HG02943 (cell line): Measurements from ENCODE around the gene NGF.

Source experiments
- ATAC-seq: cut with Tn5 transposase; IDR thresholded peaks from one replicate; pipeline ENCODE4 v1.9.1; 2021; ENCODE audit warnings: mild to moderate bottlenecking, low read depth, moderate library complexity; ENCODE audit not compliant: unreplicated experiment

The NGF gene

GRCh38 chr1:115242543-115242942, 95.5 kb downstream of the NGF start:
- ATAC-seq = no peak

- no peak for ATAC-seq
Measured at GRCh38 chr1:115241309-115241708, 96.7 kb downstream of the NGF start.

GRCh38 chr1:115240297-115240696, 97.8 kb downstream of the NGF start:
- no peak for ATAC-seq

- ATAC-seq = no peak
Measured at GRCh38 chr1:115239426-115239825, 98.6 kb downstream of the NGF start.

GRCh38 chr1:115239148-115239422, 99.0 kb downstream of the NGF start:
- no peak for ATAC-seq

GRCh38 chr1:115238336-115239147, 99.5 kb downstream of the NGF start:
- ATAC-seq = no peak

GRCh38 chr1:115237507-115237906, 100.5 kb downstream of the NGF start:
- no peak for ATAC-seq

- ATAC-seq = no peak
Measured at GRCh38 chr1:115237023-115237422, 101.0 kb downstream of the NGF start.
